SK-N-SH (cell line): ENCODE results near the gene ZNF264. TPM values are rescaled to one million over a fixed set of nuclear protein-coding genes. Genes with fewer than 3 reads are reported as not detected.

Experiments
- CTCF ChIA-PET: fragments of 300-600, 350-600 bp; formaldehyde crosslinking; extraction: SDS; loops from one replicate; lab custom pipeline; 2021; lab: Yijun Ruan, JAX
- POLR2A ChIA-PET: fragments of 350-600 bp; sonication (Branson Sonifier 250); formaldehyde crosslinking; extraction: SDS; loops from one replicate; lab custom pipeline; 2020; ENCODE audit warnings: antibody characterized with exemption, inconsistent platforms; lab: Yijun Ruan, JAX
- DNase-seq: peaks from one replicate; pipeline ENCODE4 v3.0.0; 2012
- H2AFZ ChIP-seq: fragments of 200-600 bp; sonication (generic); 2 replicates; pipeline ENCODE4 v1.8.1; 2016; ENCODE audit warnings: antibody characterized with exemption, mild to moderate bottlenecking, low read depth
- H3F3A ChIP-seq: fragments of 200-600 bp; sonication (generic); replicated peaks from 2 replicates; pipeline ENCODE3; 2016; ENCODE audit warnings: antibody characterized with exemption, mild to moderate bottlenecking; ENCODE audit not compliant: insufficient read depth
- H3K27ac ChIP-seq, 2 experiments: fragments of 200-500 bp in 1 of 2; fragments of 200-600 bp in 1 of 2; sonication (Bioruptor generic) in 1 of 2; sonication (generic), shearing (Covaris generic) in 1 of 2; 2 replicates each; pipeline versions ENCODE4 v1.5.1 to v1.6.1; 2014 to 2016; ENCODE audit warnings: low read depth in 2 of 2, inconsistent platforms in 1 of 2, low read length in 1 of 2, mild to moderate bottlenecking in 1 of 2, mixed read lengths in 1 of 2
- H3K27me3 ChIP-seq: fragments of 200-600 bp; sonication (generic), shearing (Covaris generic); 2 replicates; pipeline ENCODE4 v1.6.1; 2016; ENCODE audit warnings: mixed run types; ENCODE audit not compliant: insufficient read depth
- H3K36me3 ChIP-seq, 2 experiments: fragments of 200-500 bp in 1 of 2; fragments of 200-600 bp in 1 of 2; sonication (Bioruptor generic) in 1 of 2; sonication (generic) in 1 of 2; replicated peaks in 1 of 2; 2 replicates each; pipeline versions ENCODE3 to v1.5.1; 2014 to 2016; ENCODE audit warnings: low read length in 1 of 2, mild to moderate bottlenecking in 1 of 2; ENCODE audit not compliant: insufficient read depth in 2 of 2, control insufficient read depth in 1 of 2
- H3K4me1 ChIP-seq, 2 experiments: fragments of 200-500 bp in 1 of 2; fragments of 200-600 bp in 1 of 2; sonication (Bioruptor generic) in 1 of 2; sonication (generic), shearing (Covaris generic) in 1 of 2; 2 replicates each; pipeline versions ENCODE4 v1.5.1 to v1.6.1; 2014 to 2016; ENCODE audit warnings: low read depth in 1 of 2, low read length in 1 of 2, mixed run types in 1 of 2; ENCODE audit not compliant: insufficient read depth in 2 of 2, control insufficient read depth in 1 of 2
- H3K4me2 ChIP-seq: fragments of 200-600 bp; sonication (generic), shearing (Covaris generic); 2 replicates; pipeline ENCODE4 v1.6.1; 2017; ENCODE audit warnings: mixed run types
- H3K4me3 ChIP-seq, 2 experiments: fragments of 200-500 bp in 1 of 2; fragments of 200-600 bp in 1 of 2; sonication (Bioruptor generic) in 1 of 2; sonication (generic), shearing (Covaris generic) in 1 of 2; 2 replicates each; pipeline versions ENCODE4 v1.5.1 to v1.8.1; 2014 to 2016; ENCODE audit warnings: low read depth in 2 of 2, inconsistent platforms in 1 of 2, low read length in 1 of 2, mild to moderate bottlenecking in 1 of 2, mixed read lengths in 1 of 2, moderate library complexity in 1 of 2
- H3K79me2 ChIP-seq: fragments of 200-600 bp; sonication (generic); 2 replicates; pipeline ENCODE4 v1.8.1; 2017; ENCODE audit warnings: mild to moderate bottlenecking; ENCODE audit not compliant: insufficient read depth
- H3K9ac ChIP-seq: fragments of 200-600 bp; sonication (generic); 2 replicates; pipeline ENCODE4 v1.6.1; 2017; ENCODE audit warnings: mixed run types
- H3K9me2 ChIP-seq: fragments of 200-600 bp; sonication (generic); 2 replicates; pipeline ENCODE4 v1.6.1; 2017; ENCODE audit warnings: mixed run types
- H3K9me3 ChIP-seq: fragments of 200-600 bp; sonication (generic); 2 replicates; pipeline ENCODE4 v1.6.1; 2017; ENCODE audit warnings: mixed run types, mild to moderate bottlenecking, moderate library complexity
- H4K20me1 ChIP-seq: fragments of 200-600 bp; sonication (generic); 2 replicates; pipeline ENCODE4 v1.6.1; 2017; ENCODE audit warnings: mild to moderate bottlenecking, mixed run types; ENCODE audit not compliant: insufficient read depth
- CHD2 ChIP-seq: fragments of 150-350 bp; IDR thresholded peaks from 2 replicates; pipeline ENCODE4 v1.6.1; 2018; ENCODE audit warnings: low read length; ENCODE audit not compliant: partially characterized antibody
- ELF1 ChIP-seq: IDR thresholded peaks from 2 replicates; pipeline ENCODE4 v1.4.0; 2012
- FOXJ3 ChIP-seq: sonication (generic); formaldehyde crosslinking; IDR thresholded peaks from 2 replicates; pipeline ENCODE4 v1.5.1; 2020; ENCODE audit warnings: mild to moderate bottlenecking, missing genetic modification reagents
- FOXM1 ChIP-seq: IDR thresholded peaks from 2 replicates; pipeline ENCODE4 v1.4.0; 2012; ENCODE audit warnings: low read depth, mild to moderate bottlenecking
- GABPA ChIP-seq: IDR thresholded peaks from 2 replicates; pipeline ENCODE4 v1.4.0; 2012; ENCODE audit warnings: low read depth, mild to moderate bottlenecking
- GATA2 ChIP-seq: sonication (generic); formaldehyde crosslinking; IDR thresholded peaks from 2 replicates; pipeline ENCODE4 v1.5.0; 2020; ENCODE audit warnings: mild to moderate bottlenecking, missing genetic modification reagents
- JUND ChIP-seq: IDR thresholded peaks from 2 replicates; pipeline ENCODE4 v1.4.0; 2012
- MEF2A ChIP-seq: IDR thresholded peaks from 2 replicates; pipeline ENCODE4 v1.4.0; 2012; ENCODE audit warnings: low read depth, borderline replicate concordance
- MXI1 ChIP-seq: IDR thresholded peaks from 2 replicates; pipeline ENCODE4 v1.6.1; 2012; ENCODE audit warnings: mild to moderate bottlenecking, low read depth, low read length, improper control_type of control experiment
- RAD21 ChIP-seq: IDR thresholded peaks from 2 replicates; pipeline ENCODE4 v1.6.1; 2012; ENCODE audit warnings: mild to moderate bottlenecking, low read length
- RFX5 ChIP-seq: IDR thresholded peaks from 2 replicates; pipeline ENCODE4 v1.6.1; 2012; ENCODE audit warnings: mild to moderate bottlenecking, improper control_type of control experiment, low read length
- RXRA ChIP-seq: IDR thresholded peaks from 2 replicates; pipeline ENCODE4 v1.4.0; 2012; ENCODE audit warnings: low read depth, mild to moderate bottlenecking, borderline replicate concordance
- SIN3A ChIP-seq: IDR thresholded peaks from 2 replicates; pipeline ENCODE4 v1.6.1; 2012; ENCODE audit warnings: low read depth, mild to moderate bottlenecking, low read length, moderate library complexity, borderline replicate concordance
- TAF1 ChIP-seq: IDR thresholded peaks from 2 replicates; pipeline ENCODE4 v1.6.1; 2012; ENCODE audit warnings: low read depth, mild to moderate bottlenecking, low read length, moderate library complexity, borderline replicate concordance
- TEAD4 ChIP-seq: IDR thresholded peaks from 2 replicates; pipeline ENCODE4 v1.4.0; 2012; ENCODE audit warnings: mild to moderate bottlenecking, borderline replicate concordance; ENCODE audit not compliant: insufficient read depth
- YY1 ChIP-seq: IDR thresholded peaks from 2 replicates; pipeline ENCODE4 v1.4.0; 2012; ENCODE audit warnings: low read depth, mild to moderate bottlenecking
- WGBS: methylation state at CpG from one replicate; pipeline ENCODE4 v1.1.6; 2017; ENCODE audit warnings: low lambda C conversion rate; 5-methylcytosine and 5-hydroxymethylcytosine counted together
- polyA plus RNA-seq, 3 experiments: library from polyadenylated mRNA; depleted of rRNA; stranded (reverse); fragments of >200 nt; gene quantifications; 2 replicates each; pipeline ENCODE4 v1.2.3, GENCODE V29; 2012
- TF ChIP-seq, protein P1 (sequence below): IDR thresholded peaks from 2 replicates; pipeline ENCODE4 v1.4.0; 2012; ENCODE audit warnings: low read depth, borderline replicate concordance
- TF ChIP-seq, protein P2 (sequence below): IDR thresholded peaks from 2 replicates; pipeline ENCODE4 v1.4.0; 2012; ENCODE audit warnings: low read depth, borderline replicate concordance
- TF ChIP-seq, protein P3 (sequence below): fragments of 150-350 bp; IDR thresholded peaks from 2 replicates; pipeline ENCODE4 v1.6.1; 2016; ENCODE audit warnings: mild to moderate bottlenecking, low read depth, low read length
- TF ChIP-seq, protein P4 (sequence below): fragments of 200-600 bp; sonication (generic); IDR thresholded peaks from 2 replicates; pipeline ENCODE4 v1.6.1; 2017; ENCODE audit warnings: antibody characterized with exemption, mild to moderate bottlenecking, moderate library complexity

Gene ZNF264
- polyA plus RNA-seq, 1 of the 3 experiments (the other 2 are of a cell fraction) = 8.8 TPM

DNA sequence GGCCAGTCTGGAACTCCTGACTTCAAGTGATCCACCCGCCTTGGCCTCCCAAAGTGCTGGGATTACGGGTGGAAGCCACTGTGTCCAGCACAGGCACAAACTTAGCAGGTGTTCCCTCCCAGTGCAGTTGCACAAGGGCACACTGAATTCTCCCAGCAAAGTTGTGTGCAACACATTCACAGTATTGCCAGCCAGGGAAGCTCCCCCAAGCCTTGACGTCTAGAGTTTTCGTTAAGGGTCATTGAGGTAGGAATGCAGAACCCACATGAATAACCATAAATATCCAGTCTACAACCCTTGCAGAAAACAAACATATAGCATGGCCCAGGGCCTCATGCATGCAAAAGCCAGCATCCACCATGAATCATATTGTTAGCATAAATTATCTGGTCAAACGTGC lies 36.2 kb downstream of the ZNF264 start (continued):
- TF ChIP-seq SIN3A = no peak
- TF ChIP-seq TAF1 = no peak
- TF ChIP-seq RXRA = no peak
- no peak for TF ChIP-seq CHD2
- no peak for TF ChIP-seq GATA2 (CRISPR knock-in tag)
- TF ChIP-seq, protein P1, sequence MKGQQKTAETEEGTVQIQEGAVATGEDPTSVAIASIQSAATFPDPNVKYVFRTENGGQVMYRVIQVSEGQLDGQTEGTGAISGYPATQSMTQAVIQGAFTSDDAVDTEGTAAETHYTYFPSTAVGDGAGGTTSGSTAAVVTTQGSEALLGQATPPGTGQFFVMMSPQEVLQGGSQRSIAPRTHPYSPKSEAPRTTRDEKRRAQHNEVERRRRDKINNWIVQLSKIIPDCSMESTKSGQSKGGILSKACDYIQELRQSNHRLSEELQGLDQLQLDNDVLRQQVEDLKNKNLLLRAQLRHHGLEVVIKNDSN = no peak
- TF ChIP-seq, protein P2, sequence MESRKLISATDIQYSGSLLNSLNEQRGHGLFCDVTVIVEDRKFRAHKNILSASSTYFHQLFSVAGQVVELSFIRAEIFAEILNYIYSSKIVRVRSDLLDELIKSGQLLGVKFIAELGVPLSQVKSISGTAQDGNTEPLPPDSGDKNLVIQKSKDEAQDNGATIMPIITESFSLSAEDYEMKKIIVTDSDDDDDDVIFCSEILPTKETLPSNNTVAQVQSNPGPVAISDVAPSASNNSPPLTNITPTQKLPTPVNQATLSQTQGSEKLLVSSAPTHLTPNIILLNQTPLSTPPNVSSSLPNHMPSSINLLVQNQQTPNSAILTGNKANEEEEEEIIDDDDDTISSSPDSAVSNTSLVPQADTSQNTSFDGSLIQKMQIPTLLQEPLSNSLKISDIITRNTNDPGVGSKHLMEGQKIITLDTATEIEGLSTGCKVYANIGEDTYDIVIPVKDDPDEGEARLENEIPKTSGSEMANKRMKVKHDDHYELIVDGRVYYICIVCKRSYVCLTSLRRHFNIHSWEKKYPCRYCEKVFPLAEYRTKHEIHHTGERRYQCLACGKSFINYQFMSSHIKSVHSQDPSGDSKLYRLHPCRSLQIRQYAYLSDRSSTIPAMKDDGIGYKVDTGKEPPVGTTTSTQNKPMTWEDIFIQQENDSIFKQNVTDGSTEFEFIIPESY = no peak
- TF ChIP-seq MEF2A = no peak

DNA sequence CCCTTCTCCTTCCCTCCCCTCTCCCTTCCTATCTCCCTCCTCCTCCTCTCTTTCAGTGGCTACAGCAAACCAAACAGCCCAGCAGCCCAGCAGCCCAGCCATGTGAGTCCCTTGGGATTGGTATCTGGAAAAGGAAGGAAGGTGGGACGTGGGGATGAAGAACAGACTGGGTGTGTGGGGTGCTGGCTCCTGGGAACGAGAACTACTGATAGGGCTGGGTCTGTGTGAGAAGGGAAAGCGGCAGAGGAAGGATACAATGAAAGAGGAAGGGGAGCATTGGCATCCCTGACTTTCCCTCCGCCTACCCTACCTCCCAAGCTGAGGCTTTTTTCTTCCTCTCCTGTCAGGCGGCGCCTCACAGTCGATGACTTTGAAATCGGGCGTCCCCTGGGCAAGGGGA lies 40.4 kb downstream of the ZNF264 start:
- no peaks in the 10 kb centered on the region for H3K27me3 ChIP-seq
- no peaks in the 10 kb centered on the region for H3K4me1 ChIP-seq
- H4K20me1 ChIP-seq = no peaks in the 10 kb centered on the region
- no peaks in the 10 kb centered on the region for H3K79me2 ChIP-seq
- no peaks in the 10 kb centered on the region for H3K9me3 ChIP-seq
- H3K9ac ChIP-seq = no peak overlapping the region
- no peak overlapping the region for H3K4me3 ChIP-seq
- no peak overlapping the region for H2AFZ ChIP-seq
- no peak for DNase-seq
- no peaks in the 10 kb centered on the region for H3K9me2 ChIP-seq
- ChIA-PET POLR2A (no interaction called here), CTCF (interaction anchor here (1.2 kb wide), 1 partner anchor 14 kb away, joined by 3 read pairs; no protein-coding TSS in a partner anchor)
- TF ChIP-seq MEF2A = no peak
- TF ChIP-seq FOXJ3 (CRISPR knock-in tag) = no peak
- no peak for TF ChIP-seq MXI1
- no peak for TF ChIP-seq RAD21
- no peak for TF ChIP-seq RFX5
- no peak for TF ChIP-seq TEAD4
- no peak overlapping the region for H3K4me2 ChIP-seq
- H3K36me3 ChIP-seq = no peaks in the 10 kb centered on the region
- H3F3A ChIP-seq = no peaks in the 10 kb centered on the region
- no peak overlapping the region for H3K27ac ChIP-seq
- WGBS = 47% methylated on average over 9 of the region's 9 CpGs

DNA sequence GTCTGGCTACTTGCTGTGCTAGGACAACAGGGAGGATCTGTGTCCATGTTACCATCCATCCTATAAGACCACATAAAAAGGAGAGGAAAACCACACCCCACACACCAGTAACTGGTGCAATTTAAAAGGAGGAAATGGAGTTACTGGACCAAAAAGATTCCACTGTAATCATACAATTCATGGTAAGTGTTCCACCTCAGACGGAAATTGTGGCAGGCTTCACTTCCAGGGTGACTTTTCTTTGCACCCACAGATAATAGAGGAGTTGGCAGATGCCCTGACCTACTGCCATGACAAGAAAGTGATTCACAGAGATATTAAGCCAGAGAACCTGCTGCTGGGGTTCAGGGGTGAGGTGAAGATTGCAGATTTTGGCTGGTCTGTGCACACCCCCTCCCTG lies 41.9 kb downstream of the ZNF264 start:
- Histone ChIP-seq H3K4me2 (no peak overlapping the region), H3K4me1 (no peaks in the 10 kb centered on the region), H3K9me3 (no peaks in the 10 kb centered on the region), H3K9me2 (no peaks in the 10 kb centered on the region), H3K9ac (no peak overlapping the region), H2AFZ (no peak overlapping the region), H3K79me2 (no peaks in the 10 kb centered on the region), H3K27me3 (no peaks in the 10 kb centered on the region), H3K36me3 (no peaks in the 10 kb centered on the region), H3K27ac (no peak overlapping the region), H3F3A (no peaks in the 10 kb centered on the region), H4K20me1 (no peaks in the 10 kb centered on the region), H3K4me3 (no peak overlapping the region)
- DNase-seq = no peak
- POLR2A ChIA-PET = no interaction called here
- WGBS = 89% methylated on average over 1 of the region's 1 CpG
- CTCF ChIA-PET = no interaction called here
- TF ChIP-seq GABPA (no peak), RXRA (no peak), JUND (no peak), MXI1 (no peak), ELF1 (no peak), RAD21 (no peak), FOXM1 (no peak), GATA2 (CRISPR knock-in tag) (no peak), YY1 (no peak)
- TF ChIP-seq, protein P3, sequence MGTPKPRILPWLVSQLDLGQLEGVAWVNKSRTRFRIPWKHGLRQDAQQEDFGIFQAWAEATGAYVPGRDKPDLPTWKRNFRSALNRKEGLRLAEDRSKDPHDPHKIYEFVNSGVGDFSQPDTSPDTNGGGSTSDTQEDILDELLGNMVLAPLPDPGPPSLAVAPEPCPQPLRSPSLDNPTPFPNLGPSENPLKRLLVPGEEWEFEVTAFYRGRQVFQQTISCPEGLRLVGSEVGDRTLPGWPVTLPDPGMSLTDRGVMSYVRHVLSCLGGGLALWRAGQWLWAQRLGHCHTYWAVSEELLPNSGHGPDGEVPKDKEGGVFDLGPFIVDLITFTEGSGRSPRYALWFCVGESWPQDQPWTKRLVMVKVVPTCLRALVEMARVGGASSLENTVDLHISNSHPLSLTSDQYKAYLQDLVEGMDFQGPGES = no peak
- TF ChIP-seq, protein P2 = no peak
- TF ChIP-seq, protein P4, sequence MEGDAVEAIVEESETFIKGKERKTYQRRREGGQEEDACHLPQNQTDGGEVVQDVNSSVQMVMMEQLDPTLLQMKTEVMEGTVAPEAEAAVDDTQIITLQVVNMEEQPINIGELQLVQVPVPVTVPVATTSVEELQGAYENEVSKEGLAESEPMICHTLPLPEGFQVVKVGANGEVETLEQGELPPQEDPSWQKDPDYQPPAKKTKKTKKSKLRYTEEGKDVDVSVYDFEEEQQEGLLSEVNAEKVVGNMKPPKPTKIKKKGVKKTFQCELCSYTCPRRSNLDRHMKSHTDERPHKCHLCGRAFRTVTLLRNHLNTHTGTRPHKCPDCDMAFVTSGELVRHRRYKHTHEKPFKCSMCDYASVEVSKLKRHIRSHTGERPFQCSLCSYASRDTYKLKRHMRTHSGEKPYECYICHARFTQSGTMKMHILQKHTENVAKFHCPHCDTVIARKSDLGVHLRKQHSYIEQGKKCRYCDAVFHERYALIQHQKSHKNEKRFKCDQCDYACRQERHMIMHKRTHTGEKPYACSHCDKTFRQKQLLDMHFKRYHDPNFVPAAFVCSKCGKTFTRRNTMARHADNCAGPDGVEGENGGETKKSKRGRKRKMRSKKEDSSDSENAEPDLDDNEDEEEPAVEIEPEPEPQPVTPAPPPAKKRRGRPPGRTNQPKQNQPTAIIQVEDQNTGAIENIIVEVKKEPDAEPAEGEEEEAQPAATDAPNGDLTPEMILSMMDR = no peak
